HEK293 (cell line): Measurements from ENCODE around the gene OR6Q1.

Experiments
- CTCF ChIP-seq: fragments of 450-650 bp; formaldehyde crosslinking; IDR thresholded peaks from 2 replicates; pipeline ENCODE4 v1.5.1; 2016; ENCODE audit warnings: missing biosample characterization, missing genetic modification characterization
- GLI2 ChIP-seq: fragments of 450-650 bp; formaldehyde crosslinking; IDR thresholded peaks from 2 replicates; pipeline ENCODE4; 2017; ENCODE audit warnings: missing biosample characterization, missing genetic modification characterization, low read depth, borderline replicate concordance
- TCF7L2 ChIP-seq: IDR thresholded peaks from 2 replicates; pipeline ENCODE4 v1.6.1; 2011; ENCODE audit warnings: low read depth, mild to moderate bottlenecking, inconsistent platforms, low read length, moderate library complexity, borderline replicate concordance
- ZNF175 ChIP-seq: fragments of 450-650 bp; formaldehyde crosslinking; IDR thresholded peaks from 2 replicates; pipeline ENCODE4 v1.5.1; 2016; ENCODE audit warnings: missing biosample characterization, missing genetic modification characterization
- ZNF274 ChIP-seq, 2 experiments: fragments of 200-500 bp in 1 of 2; fragments of 450-650 bp in 1 of 2; sonication (Bioruptor generic) in 1 of 2; formaldehyde crosslinking in 1 of 2; IDR thresholded peaks; 2 replicates each; pipeline versions ENCODE4 v1.5.1 to v1.6.1; 2014 to 2016; ENCODE audit warnings: borderline replicate concordance in 1 of 2, inconsistent platforms in 1 of 2, low read length in 1 of 2, missing biosample characterization in 1 of 2, missing genetic modification characterization in 1 of 2
- ZNF292 ChIP-seq: fragments of 450-650 bp; formaldehyde crosslinking; IDR thresholded peaks from 2 replicates; pipeline ENCODE4 v1.5.1; 2016; ENCODE audit warnings: low read depth, missing biosample characterization, missing genetic modification characterization, borderline replicate concordance
- ZNF335 ChIP-seq: fragments of 450-650 bp; formaldehyde crosslinking; conservative IDR thresholded peaks from 2 replicates; pipeline ENCODE4 v1.5.1; 2016; ENCODE audit warnings: missing biosample characterization, missing genetic modification characterization

- no peak for TF ChIP-seq CTCF (tag by site-specific recombination)
- TF ChIP-seq ZNF175 = no peak
- no peak for TF ChIP-seq ZNF292 (tag by site-specific recombination)
- TF ChIP-seq GLI2 (tag by site-specific recombination) = no peak
- TF ChIP-seq TCF7L2 = no peak
- no peak for TF ChIP-seq ZNF335 (tag by site-specific recombination)
- no peak for TF ChIP-seq ZNF274 (IDR thresholded peaks at IDR 0.05; ENCODE audit: low read length)
- no peak for TF ChIP-seq ZNF274 (tag by site-specific recombination; IDR thresholded peaks at IDR 0.05; ENCODE audit: borderline replicate concordance)
Measured at GRCh38 chr11:58003591-58003990, 27.2 kb upstream of the OR6Q1 start.
